CD4-positive, alpha-beta memory T cell (primary cell): ENCODE measurements around the gene TAAR6. TPM values are rescaled to one million over a fixed set of nuclear protein-coding genes. Genes with fewer than 3 reads are reported as not detected.
"Not testable (repeated sequence)": the region's sequence is repeated elsewhere in the genome, so short reads cannot be mapped to it uniquely, and the experiment has no call there.

Experiments
- CTCF ChIA-PET: fragments of 350-600 bp; sonication (Branson Sonifier 250); formaldehyde crosslinking; loops from one replicate; lab custom pipeline; 2021; ENCODE audit warnings: inconsistent platforms; ENCODE audit not compliant: partially characterized antibody; lab: Charles Lee
- POLR2A ChIA-PET: fragments of 350-600 bp; sonication (Branson Sonifier 250); formaldehyde crosslinking; loops from one replicate; lab custom pipeline; 2021; ENCODE audit not compliant: partially characterized antibody; lab: Charles Lee
- DNase-seq, 5 donors: peaks; one replicate each; pipeline versions ENCODE4 v3.0.0 to v3.0.0-alpha.2; 2020 to 2022; ENCODE audit warnings: mixed read lengths in 1 of 5
- H3K27ac ChIP-seq: one replicate; pipeline ENCODE4 v1.7.0; 2013; ENCODE audit warnings: low read depth, low read length
- H3K27me3 ChIP-seq: 2 replicates; pipeline ENCODE4 v1.7.0; 2013; ENCODE audit warnings: mild to moderate bottlenecking, low read length, moderate library complexity; ENCODE audit not compliant: insufficient read depth
- H3K36me3 ChIP-seq: 2 replicates; pipeline ENCODE4 v1.7.0; 2013; ENCODE audit warnings: mild to moderate bottlenecking, low read length, moderate library complexity; ENCODE audit not compliant: insufficient read depth
- H3K4me1 ChIP-seq: 2 replicates; pipeline ENCODE4 v1.7.0; 2013; ENCODE audit warnings: mild to moderate bottlenecking, low read length, moderate library complexity; ENCODE audit not compliant: insufficient read depth
- H3K4me3 ChIP-seq, 2 donors: one replicate each; pipeline ENCODE4 v1.7.0; 2013; ENCODE audit warnings: low read length in 2 of 2, mild to moderate bottlenecking in 1 of 2
- H3K9me3 ChIP-seq, 2 donors: one replicate each; pipeline ENCODE4 v1.7.0; 2013; ENCODE audit warnings: low read length in 2 of 2, control low read depth in 1 of 2; ENCODE audit not compliant: control insufficient read depth in 1 of 2
- H3K27ac Mint-ChIP-seq, 7 donors: one replicate each; pipeline ENCODE4 v1.8.0; 2020 to 2021; ENCODE audit warnings: mixed read lengths in 7 of 7, mild to moderate bottlenecking in 6 of 7, inconsistent platforms in 3 of 7, moderate library complexity in 3 of 7
- H3K27me3 Mint-ChIP-seq, 2 donors: one replicate each; pipeline ENCODE4 v1.8.0; 2020 to 2021; ENCODE audit warnings: mixed read lengths in 2 of 2
- H3K36me3 Mint-ChIP-seq, 2 donors: one replicate each; pipeline ENCODE4 v1.8.0; 2020 to 2021; ENCODE audit warnings: mixed read lengths in 2 of 2, inconsistent platforms in 1 of 2, mild to moderate bottlenecking in 1 of 2
- H3K4me1 Mint-ChIP-seq, 4 donors: one replicate each; pipeline ENCODE4 v1.8.0; 2020 to 2021; ENCODE audit warnings: mixed read lengths in 4 of 4, mild to moderate bottlenecking in 1 of 4
- H3K4me3 Mint-ChIP-seq, 8 donors: one replicate each; pipeline ENCODE4 v1.8.0; 2020 to 2021; ENCODE audit warnings: mixed read lengths in 8 of 8, mild to moderate bottlenecking in 7 of 8, moderate library complexity in 6 of 8, inconsistent platforms in 3 of 8
- H3K9me3 Mint-ChIP-seq, 8 donors: one replicate each; pipeline ENCODE4 v1.8.0; 2020 to 2021; ENCODE audit warnings: mixed read lengths in 8 of 8, mild to moderate bottlenecking in 5 of 8, inconsistent platforms in 3 of 8, moderate library complexity in 1 of 8
- intact Hi-C: fragments of 100-400 bp; cut with micrococcal nuclease; formaldehyde crosslinking; loops from one replicate; pipeline ENCODE4 v1.15.1; 2023
- polyA plus RNA-seq, 2 donors: library from polyadenylated mRNA; unstranded; fragments of 300-500 nt; fragmentation: Illumina TruSeq; gene quantifications; one replicate each; pipeline ENCODE4 v1.2.3, GENCODE V29; 2021
- total RNA-seq, 2 experiments: library from RNA; stranded (reverse); gene quantifications; one replicate each; pipeline ENCODE4 v1.2.3, GENCODE V29; 2021

The TAAR6 gene
- total and polyA plus RNA-seq, 4 experiments from 2014 or later: not detected

DNA sequence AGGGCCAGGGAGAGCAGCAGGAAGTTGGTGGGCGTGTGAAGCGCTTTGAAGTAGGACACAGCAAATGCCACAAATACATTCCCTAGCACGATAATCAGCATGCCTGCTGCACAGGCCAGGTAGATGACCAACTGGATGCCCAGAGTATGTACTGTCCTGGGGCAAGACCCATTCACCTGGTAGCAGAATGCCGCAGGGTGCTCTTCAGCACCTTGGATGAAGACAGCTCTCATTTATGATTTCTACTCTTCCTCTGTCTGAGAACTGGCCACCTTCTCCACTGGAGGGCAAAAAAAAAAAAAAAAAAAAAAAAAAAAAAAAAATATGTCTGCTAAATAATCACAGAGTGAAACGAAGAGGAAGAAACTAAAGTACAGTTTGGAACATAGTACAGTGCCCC is 19.3 kb downstream of the TAAR6 start, which contains the start of gene TAAR5:
TSS of gene TAAR5 (minus strand) at position 288 of the 400 bp plus-strand sequence. CDS start at position 233, 55 bp downstream.
- Mint-ChIP-seq H3K4me3 (no peak within 1 kb of the TSS), H3K36me3 (no peaks in the 10 kb centered on the region), H3K9me3 (peaks cover 0 to 3% (median 0%) of the 10 kb centered on the region in 8 donors), H3K4me1 (no peaks in the 10 kb centered on the region), H3K27ac (no peak within 1 kb of the TSS), H3K27me3 (peaks cover 5 to 9% of the 10 kb centered on the region in 2 donors)
- DNase-seq: no peak
- CTCF ChIA-PET: no interaction called here
- Histone ChIP-seq H3K4me3 (no peak within 1 kb of the TSS), H3K4me1 (no peaks in the 10 kb centered on the region), H3K27ac (no peak within 1 kb of the TSS), H3K36me3 (no peaks in the 10 kb centered on the region), H3K27me3 (no peaks in the 10 kb centered on the region), H3K9me3 (no peaks in the 10 kb centered on the region)
- intact Hi-C loops: no loop called here
- POLR2A ChIA-PET: no interaction called here

DNA sequence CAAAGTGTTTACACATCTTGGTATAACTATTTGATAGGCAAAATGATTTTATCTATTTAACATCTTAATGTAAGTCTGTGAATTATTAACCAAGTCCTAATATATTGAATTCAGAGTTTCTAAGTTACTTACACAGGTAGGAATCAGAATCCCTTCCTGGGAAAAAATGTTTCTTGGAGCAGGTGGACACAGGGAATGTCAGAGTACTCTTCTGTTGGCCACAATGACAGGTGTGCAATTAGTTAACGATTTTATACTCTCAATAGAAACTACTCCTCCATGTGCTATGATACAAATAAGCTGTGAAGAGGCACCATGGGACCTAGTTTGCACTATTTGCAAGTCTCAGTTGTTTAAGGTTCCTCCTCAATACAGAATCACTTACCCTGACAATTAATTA is 20.2 kb downstream of the TAAR6 start:
- DNase-seq: no peak
- intact Hi-C loops: no loop called here
- Mint-ChIP-seq H3K36me3 (no peaks in the 10 kb centered on the region), H3K9me3 (peaks cover 0 to 3% (median 0%) of the 10 kb centered on the region in 8 donors), H3K4me1 (no peaks in the 10 kb centered on the region), H3K27me3 (peaks cover 7 to 13% of the 10 kb centered on the region in 2 donors), H3K27ac (no peak overlapping the region), H3K4me3 (no peak overlapping the region)
- ChIA-PET POLR2A (no interaction called here), CTCF (no interaction called here)
- H3K36me3 ChIP-seq: no peaks in the 10 kb centered on the region
- H3K27ac ChIP-seq: no peak overlapping the region
- no peaks in the 10 kb centered on the region for H3K4me1 ChIP-seq
- no peaks in the 10 kb centered on the region for H3K27me3 ChIP-seq
- no peaks in the 10 kb centered on the region for H3K9me3 ChIP-seq
- H3K4me3 ChIP-seq: no peak overlapping the region

GRCh38 chr6:132592855-132593254 is 22.7 kb downstream of the TAAR6 start:
- peaks cover 0 to under 1% (median 0%) of the 10 kb centered on the region in 8 donors for H3K9me3 Mint-ChIP-seq
- H3K4me1 ChIP-seq: no peaks in the 10 kb centered on the region
- H3K27ac ChIP-seq: no peak overlapping the region
- intact Hi-C loops: no loop called here
- no peak overlapping the region for H3K4me3 ChIP-seq
- H3K36me3 Mint-ChIP-seq: no peaks in the 10 kb centered on the region
- H3K9me3 ChIP-seq: no peaks in the 10 kb centered on the region
- H3K27me3 ChIP-seq: no peaks in the 10 kb centered on the region
- no peaks in the 10 kb centered on the region for H3K36me3 ChIP-seq
- H3K27ac Mint-ChIP-seq: peak overlapping the region in 1 of 7 donors; percentile 1
- DNase-seq: no peak
- H3K4me1 Mint-ChIP-seq: no peaks in the 10 kb centered on the region
- ChIA-PET CTCF (no interaction called here), POLR2A (no interaction called here)
- H3K27me3 Mint-ChIP-seq: peaks cover 8 to 13% of the 10 kb centered on the region in 2 donors
- H3K4me3 Mint-ChIP-seq: no peak overlapping the region

DNA sequence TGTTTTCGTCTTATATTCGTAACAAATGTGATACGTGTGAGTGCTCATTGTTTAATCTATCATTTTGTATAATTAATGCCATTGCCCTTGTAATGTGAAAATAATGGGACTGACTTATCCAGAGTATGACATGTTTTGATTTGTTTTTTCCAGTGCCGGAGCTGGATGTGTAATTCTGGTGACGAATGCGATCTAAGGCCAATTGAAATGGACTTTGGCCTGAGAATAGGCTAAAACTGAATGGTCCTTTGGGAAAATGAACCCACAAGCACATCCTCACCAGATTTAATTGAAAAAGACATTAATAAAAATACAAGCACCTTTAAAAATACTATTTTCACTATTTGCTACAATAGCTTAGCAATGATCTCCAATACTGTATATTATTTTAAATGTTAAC is 26.1 kb downstream of the TAAR6 start:
- Histone ChIP-seq H3K4me3 (no peak overlapping the region), H3K27ac (no peak overlapping the region), H3K27me3 (no peaks in the 10 kb centered on the region), H3K9me3 (no peaks in the 10 kb centered on the region), H3K36me3 (no peaks in the 10 kb centered on the region), H3K4me1 (no peaks in the 10 kb centered on the region)
- intact Hi-C loops: no loop called here
- CTCF ChIA-PET: no interaction called here
- H3K4me3 Mint-ChIP-seq: no peak overlapping the region
- no peaks in the 10 kb centered on the region for H3K4me1 Mint-ChIP-seq
- peaks cover 0 to 3% (median 0%) of the 10 kb centered on the region in 8 donors for H3K9me3 Mint-ChIP-seq
- POLR2A ChIA-PET: no interaction called here
- no peak overlapping the region for H3K27ac Mint-ChIP-seq
- peaks cover 13 to 20% of the 10 kb centered on the region in 2 donors for H3K27me3 Mint-ChIP-seq
- H3K36me3 Mint-ChIP-seq: no peaks in the 10 kb centered on the region
- no peak for DNase-seq

DNA sequence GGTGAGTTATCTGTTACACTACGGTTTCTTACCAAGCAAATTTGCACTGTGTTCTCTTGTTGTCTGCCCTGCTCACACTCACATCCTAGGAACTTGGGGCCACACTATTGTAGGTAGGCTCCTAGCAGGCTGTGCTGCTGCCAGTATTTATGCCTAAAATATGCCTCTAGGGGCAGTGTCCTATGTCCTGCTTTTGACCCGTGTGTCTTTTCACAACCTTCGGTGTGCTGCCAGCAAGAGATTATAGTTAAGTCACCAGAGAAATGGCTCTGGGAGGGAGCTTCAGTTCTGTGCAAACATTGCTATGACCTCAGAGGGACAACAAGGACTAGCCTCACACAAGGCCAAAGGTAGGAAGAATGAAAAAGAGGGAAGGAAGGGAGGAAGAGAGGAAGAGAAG is 28.4 kb downstream of the TAAR6 start:
- peaks cover 0 to 3% (median 0%) of the 10 kb centered on the region in 8 donors for H3K9me3 Mint-ChIP-seq
- no peaks in the 10 kb centered on the region for H3K9me3 ChIP-seq
- no peak overlapping the region for H3K4me3 ChIP-seq
- intact Hi-C loops: no loop called here
- no peaks in the 10 kb centered on the region for H3K36me3 ChIP-seq
- H3K27me3 ChIP-seq: no peaks in the 10 kb centered on the region
- no peak overlapping the region for H3K27ac Mint-ChIP-seq
- H3K4me1 Mint-ChIP-seq: no peaks in the 10 kb centered on the region
- CTCF ChIA-PET: interaction anchor here (0.7 kb wide), 1 partner anchor 15 kb away, joined by 3 read pairs; no protein-coding TSS in a partner anchor
- POLR2A ChIA-PET: no interaction called here
- H3K4me3 Mint-ChIP-seq: no peak overlapping the region
- no peaks in the 10 kb centered on the region for H3K36me3 Mint-ChIP-seq
- no peak overlapping the region for H3K27ac ChIP-seq
- DNase-seq: no peak
- H3K27me3 Mint-ChIP-seq: peaks cover 15% of the 10 kb centered on the region in 2 donors
- no peaks in the 10 kb centered on the region for H3K4me1 ChIP-seq

DNA sequence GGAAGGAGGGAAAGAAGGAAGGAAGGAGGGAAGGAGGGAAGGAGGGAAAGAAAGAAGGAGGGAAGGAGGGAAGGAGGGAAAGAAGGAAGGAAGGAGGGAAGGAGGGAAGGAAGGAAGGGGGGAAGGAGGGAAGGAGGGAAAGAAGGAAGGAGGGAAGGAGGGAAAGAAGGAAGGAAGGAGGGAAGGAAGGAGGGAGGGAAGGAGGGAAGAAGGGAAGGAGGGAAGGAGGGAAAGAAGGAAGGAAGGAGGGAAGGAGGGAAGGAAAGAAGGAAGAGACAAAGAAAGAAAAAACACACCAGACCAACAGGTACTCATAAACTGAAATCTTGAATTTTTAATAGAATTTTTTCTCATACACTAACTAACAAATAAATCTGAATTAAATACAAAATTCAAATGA is 30.8 kb downstream of the TAAR6 start:
- H3K36me3 ChIP-seq, H3K4me1 ChIP-seq, intact Hi-C loops, H3K27ac ChIP-seq, H3K9me3 Mint-ChIP-seq, H3K4me1 Mint-ChIP-seq, H3K27me3 ChIP-seq, H3K36me3 Mint-ChIP-seq, H3K4me3 ChIP-seq, H3K9me3 ChIP-seq, CTCF ChIA-PET, DNase-seq, H3K27ac Mint-ChIP-seq, POLR2A ChIA-PET, H3K4me3 Mint-ChIP-seq: not testable (repeated sequence)
- H3K27me3 Mint-ChIP-seq: peaks cover 9 to 10% of the 10 kb centered on the region in 2 donors

- Histone ChIP-seq H3K4me3 (no peak overlapping the region), H3K4me1 (no peaks in the 10 kb centered on the region), H3K27me3 (no peaks in the 10 kb centered on the region), H3K9me3 (no peaks in the 10 kb centered on the region), H3K27ac (no peak overlapping the region), H3K36me3 (no peaks in the 10 kb centered on the region)
- ChIA-PET POLR2A (no interaction called here), CTCF (no interaction called here)
- no peak for DNase-seq
- no peaks in the 10 kb centered on the region for H3K4me1 Mint-ChIP-seq
- H3K27ac Mint-ChIP-seq: no peak overlapping the region
- no peak overlapping the region for H3K4me3 Mint-ChIP-seq
- H3K9me3 Mint-ChIP-seq: no peaks in the 10 kb centered on the region
- H3K27me3 Mint-ChIP-seq: peaks cover 3 to 4% of the 10 kb centered on the region in 2 donors
- intact Hi-C loops: no loop called here
- H3K36me3 Mint-ChIP-seq: no peaks in the 10 kb centered on the region
Observed at GRCh38 chr6:132604635-132605152, 34.6 kb downstream of the TAAR6 start.
